ENCODE results near the gene DNAH14.

DNA sequence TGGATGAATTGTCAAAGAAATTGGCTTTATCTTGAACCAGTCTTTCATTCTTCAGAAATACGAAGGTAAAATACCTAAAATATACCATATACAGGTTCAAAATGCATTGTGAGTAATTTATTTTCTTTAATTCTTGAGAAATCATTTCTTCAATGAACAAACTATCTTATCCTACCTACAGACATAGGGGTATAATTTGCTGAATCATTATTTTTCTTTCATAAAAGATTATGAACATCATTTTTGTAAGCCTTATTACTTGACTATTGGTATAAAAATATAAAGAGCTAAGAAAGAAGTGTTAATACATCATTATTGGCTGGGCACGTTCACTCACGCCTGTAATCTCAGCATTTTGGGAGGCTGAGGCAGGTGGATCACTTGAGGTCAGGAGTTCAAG, 167.7 kb downstream of the DNAH14 start:
- TF ChIP-seq CTCF (IDR thresholded peaks at IDR 0.05), result no peak
- no peak for TF ChIP-seq ZFX (IDR thresholded peaks at IDR 0.05; ENCODE audit: borderline replicate concordance)

Measured in 22Rv1 (cell line).